HepG2 (cell line): Measurements from ENCODE around the gene JMJD7. TPM values are rescaled to one million over a fixed set of nuclear protein-coding genes. Genes with fewer than 3 reads are reported as not detected.

ENCODE experiments used
- ATAC-seq: fragments of 200-7000 bp; cut with Tn5 transposase; 3 replicates; pipeline ENCODE4 v1.9.1; 2020; ENCODE audit warnings: mild to moderate bottlenecking, moderate library complexity
- BruUV-seq: library from RNA; stranded (reverse); fragments of 400-500 nt; replicated peaks from 2 replicates; lab custom pipeline; 2021; lab: Mats Ljungman, UMichigan
- CTCF ChIA-PET: fragments of 300-600 bp; formaldehyde crosslinking; extraction: SDS; loops from one replicate; lab custom pipeline; 2021; ENCODE audit warnings: low total read pairs, inconsistent platforms, low intra/inter-chr PET ratio; lab: Yijun Ruan, JAX
- POLR2A ChIA-PET: fragments of 350-600 bp; sonication (Branson Sonifier 250); formaldehyde crosslinking; loops from one replicate; lab custom pipeline; 2020; ENCODE audit warnings: antibody characterized with exemption, inconsistent platforms; lab: Yijun Ruan, JAX
- DNase-seq: peaks from one replicate; pipeline ENCODE4 v3.0.0-alpha.2; 2015; ENCODE audit warnings: low spot score
- FAIRE-seq: peaks from 3 replicates; lab custom pipeline; 2011; peaks lifted over from hg19 to GRCh38; lab: Jason Lieb, UNC
- H2AFZ ChIP-seq: one replicate; pipeline ENCODE4 v1.6.1; 2011; ENCODE audit warnings: low read length, inconsistent platforms
- H3K27ac ChIP-seq: fragments of 300-600 bp; 3 replicates; pipeline ENCODE4 v1.8.0; 2011; ENCODE audit warnings: mixed run types, mild to moderate bottlenecking, mixed read lengths, low read length, inconsistent platforms; ENCODE audit not compliant: insufficient read depth; ENCODE audit errors: extremely low read length
- H3K27me3 ChIP-seq, 2 experiments: fragments of 200-600 bp in 1 of 2; 2 replicates in 1 of 2; 3 replicates in 1 of 2; pipeline versions ENCODE4 v1.6.0 to v1.8.0; 2011; ENCODE audit warnings: low read length in 2 of 2, mild to moderate bottlenecking in 2 of 2, moderate library complexity in 2 of 2, inconsistent platforms in 1 of 2; ENCODE audit not compliant: insufficient read depth in 2 of 2, control insufficient read depth in 1 of 2
- H3K36me3 ChIP-seq, 2 experiments: fragments of 200-600 bp in 1 of 2; replicated peaks in 1 of 2; 2 replicates in 1 of 2; 3 replicates in 1 of 2; pipeline versions ENCODE4 v1.5.1 to v1.8.0; 2011; ENCODE audit warnings: low read length in 2 of 2, inconsistent platforms in 1 of 2; ENCODE audit not compliant: insufficient read depth in 2 of 2, control insufficient read depth in 1 of 2
- H3K4me1 ChIP-seq: 2 replicates; pipeline ENCODE4 v1.5.1; 2012; ENCODE audit warnings: low read length, inconsistent platforms; ENCODE audit not compliant: insufficient read depth
- H3K4me2 ChIP-seq: 2 replicates; pipeline ENCODE4 v1.6.0; 2011; ENCODE audit warnings: low read depth, low read length, inconsistent platforms
- H3K4me3 ChIP-seq, 3 experiments: fragments of 200-600 bp in 1 of 3; sonication (generic), shearing (Covaris generic) in 1 of 3; replicated peaks in 1 of 3; 2 replicates each; pipeline ENCODE4 v1.5.1; 2011 to 2016; ENCODE audit warnings: low read length in 3 of 3, inconsistent platforms in 2 of 3, low read depth in 2 of 3, mild to moderate bottlenecking in 2 of 3, control low read depth in 1 of 3, mixed read lengths in 1 of 3; ENCODE audit not compliant: insufficient read depth in 1 of 3
- H3K79me2 ChIP-seq: one replicate; pipeline ENCODE4 v1.6.1; 2011; ENCODE audit warnings: low read length, inconsistent platforms; ENCODE audit not compliant: insufficient read depth
- H3K9ac ChIP-seq: 2 replicates; pipeline ENCODE4 v1.6.0; 2011; ENCODE audit warnings: mild to moderate bottlenecking, low read depth, low read length, inconsistent platforms; ENCODE audit not compliant: insufficient read depth
- H3K9me3 ChIP-seq: 2 replicates; pipeline ENCODE4 v1.5.1; 2012; ENCODE audit warnings: mild to moderate bottlenecking, low read length
- H4K20me1 ChIP-seq: 2 replicates; pipeline ENCODE4 v1.6.0; 2011; ENCODE audit warnings: inconsistent platforms, mild to moderate bottlenecking, low read length, moderate library complexity; ENCODE audit not compliant: insufficient read depth
- BHLHE40 ChIP-seq: IDR thresholded peaks from 2 replicates; pipeline ENCODE4 v1.6.1; 2011; ENCODE audit warnings: low read length, improper control_type of control experiment
- KDM6A ChIP-seq: IDR thresholded peaks from 2 replicates; pipeline ENCODE4 v1.6.1; 2016; ENCODE audit warnings: low read depth
- KLF16 ChIP-seq, 2 experiments: sonication (generic) in 1 of 2; formaldehyde crosslinking in 1 of 2; IDR thresholded peaks; 2 replicates each; pipeline versions ENCODE4 v1.6.1 to v1.8.0; 2016 to 2023; ENCODE audit warnings: missing genetic modification reagents in 2 of 2, missing compliant biosample characterization in 1 of 2
- MTF1 ChIP-seq: sonication (generic); formaldehyde crosslinking; IDR thresholded peaks from 2 replicates; pipeline ENCODE4 v1.5.0; 2020; ENCODE audit warnings: missing genetic modification reagents
- NR2F2 ChIP-seq: IDR thresholded peaks from 2 replicates; pipeline ENCODE4 v1.6.1; 2012; ENCODE audit warnings: low read depth, inconsistent platforms, borderline replicate concordance
- SP5 ChIP-seq: IDR thresholded peaks from 2 replicates; pipeline ENCODE4 v1.6.1; 2016; ENCODE audit warnings: low read depth, borderline replicate concordance
- SRY ChIP-seq: sonication (generic); formaldehyde crosslinking; IDR thresholded peaks from 2 replicates; pipeline ENCODE4 v1.8.0; 2022; ENCODE audit warnings: mild to moderate bottlenecking, missing genetic modification reagents
- TGIF2 ChIP-seq: IDR thresholded peaks from 2 replicates; pipeline ENCODE4 v1.6.1; 2016; ENCODE audit warnings: control low read depth, missing compliant biosample characterization
- ZEB1 ChIP-seq: IDR thresholded peaks from 2 replicates; pipeline ENCODE4 v1.6.1; 2012; ENCODE audit warnings: mild to moderate bottlenecking, low read depth, inconsistent platforms; ENCODE audit not compliant: insufficient replicate concordance
- ZMYM4 ChIP-seq: sonication (generic); formaldehyde crosslinking; IDR thresholded peaks from 2 replicates; pipeline ENCODE4 v1.8.1; 2023; ENCODE audit warnings: mild to moderate bottlenecking, missing genetic modification reagents
- ZNF264 ChIP-seq: sonication (generic); formaldehyde crosslinking; IDR thresholded peaks from 2 replicates; pipeline ENCODE4 v1.4.0; 2020; ENCODE audit warnings: missing genetic modification reagents
- ZNF329 ChIP-seq: sonication (generic); formaldehyde crosslinking; IDR thresholded peaks from 2 replicates; pipeline ENCODE4 v1.9.0; 2021; ENCODE audit warnings: low read depth, mild to moderate bottlenecking, missing genetic modification reagents
- ZNF432 ChIP-seq: sonication (generic); formaldehyde crosslinking; IDR thresholded peaks from 2 replicates; pipeline ENCODE4 v1.5.0; 2020; ENCODE audit warnings: missing genetic modification reagents, mild to moderate bottlenecking, borderline replicate concordance
- ZNF83 ChIP-seq: sonication (generic); formaldehyde crosslinking; IDR thresholded peaks from 2 replicates; pipeline ENCODE4 v1.4.0; 2020; ENCODE audit warnings: missing genetic modification reagents, mild to moderate bottlenecking, borderline replicate concordance
- WGBS: methylation state at CpG from one replicate; pipeline ENCODE4 v1.1.6; 2017; ENCODE audit warnings: low lambda C conversion rate; 5-methylcytosine and 5-hydroxymethylcytosine counted together
- in situ Hi-C: cut with HindIII; loops from 2 replicates; pipeline ENCODE4 v1.10.0; 2017; ENCODE audit warnings: low pct_unique_long_range_greater_than_20kb; ENCODE audit not compliant: extremely low pct_ligation_motif_present
- intact Hi-C: fragments of 100-400 bp; cut with micrococcal nuclease; formaldehyde crosslinking; loops from one replicate; pipeline ENCODE4 v1.10.0; 2022; ENCODE audit not compliant: unreplicated experiment
- polyA plus RNA-seq, 8 experiments: library from polyadenylated mRNA; depleted of rRNA in 3 of 8; stranded (reverse) in 7 of 8; unstranded in 1 of 8; fragments of >200 nt; fragmentation: Illumina TruSeq in 4 of 8; extraction: Trizol in 4 of 8; gene quantifications; 2 replicates each; pipeline versions ENCODE4 v1.2.1 to v1.2.3, GENCODE V29; 2011 to 2016; ENCODE audit warnings: low read depth in 4 of 8, missing spikeins in 1 of 8, mixed read lengths in 1 of 8; ENCODE audit not compliant: insufficient read depth in 1 of 8
- total RNA-seq, 5 experiments: library from RNA; depleted of rRNA; stranded (reverse); fragments of >200 nt; fragmentation: Illumina TruSeq; extraction: Trizol; gene quantifications; 2 replicates each; pipeline ENCODE4 v1.2.3, GENCODE V29; 2016; ENCODE audit warnings: low read depth in 1 of 5
- TF ChIP-seq, protein P1 (sequence below): sonication (generic); formaldehyde crosslinking; conservative IDR thresholded peaks from 2 replicates; pipeline ENCODE4 v1.5.0; 2020; ENCODE audit warnings: missing genetic modification reagents
- TF ChIP-seq, protein P2 (sequence below): sonication (generic); formaldehyde crosslinking; IDR thresholded peaks from 2 replicates; pipeline ENCODE4 v1.4.0; 2020; ENCODE audit warnings: missing genetic modification reagents

JMJD7 gene
- total and polyA plus RNA-seq, 2 of the 13 experiments (the other 11 are each of a cell fraction or from before 2014, with no cell fraction given): 6.4 to 7.1 TPM

DNA sequence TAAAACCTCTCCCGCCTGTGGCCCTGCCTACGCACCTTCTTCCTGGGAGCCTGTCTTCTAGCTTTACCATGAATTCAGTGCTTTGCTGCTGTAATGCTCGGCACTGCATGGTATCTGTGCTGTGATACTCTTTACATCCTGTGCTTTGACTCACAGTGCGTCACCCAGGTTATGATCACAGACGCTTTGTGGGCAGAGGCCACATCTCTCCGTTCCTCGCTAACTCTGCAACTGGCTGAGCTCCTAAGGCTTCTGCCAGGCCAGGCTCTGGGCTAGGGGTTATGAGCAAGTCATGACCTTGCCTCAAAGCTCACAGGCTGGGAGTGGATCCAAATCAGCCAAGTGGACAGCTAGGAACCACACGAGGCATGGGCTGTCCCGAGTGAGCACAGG is 42.8 kb downstream of the JMJD7 start:
- Histone ChIP-seq H3K36me3 (no peaks in the 10 kb centered on the region), H3K4me1 (peaks cover 20% of the 10 kb centered on the region), H4K20me1 (no peaks in the 10 kb centered on the region), H3K9ac (no peak overlapping the region), H3K27me3 (peaks cover 11 to 80% of the 10 kb centered on the region in 2 experiments), H3K79me2 (no peaks in the 10 kb centered on the region), H3K27ac (no peak overlapping the region), H2AFZ (no peak overlapping the region), H3K4me3 (no peak overlapping the region), H3K4me2 (no peak overlapping the region), H3K9me3 (no peaks in the 10 kb centered on the region)
- DNase-seq (no peak), ATAC-seq (no peak), FAIRE-seq (no peak)
- WGBS: 46% methylated on average over 7 of the region's 9 CpGs
- intact Hi-C loops (no loop called here), in situ Hi-C loops (no loop called here)
- ChIA-PET POLR2A (no interaction called here), CTCF (no interaction called here)
- BruUV-seq: no TSS peak
- TF ChIP-seq KDM6A (CRISPR knock-in tag) (no peak), ZNF83 (CRISPR knock-in tag) (no peak), SRY (CRISPR knock-in tag) (no peak), BHLHE40 (no peak), ZNF264 (no peak), MTF1 (CRISPR knock-in tag) (no peak), KLF16 (CRISPR knock-in tag; IDR thresholded peaks at IDR 0.05) (no peak), ZEB1 (no peak), TGIF2 (no peak), SP5 (CRISPR knock-in tag) (no peak), NR2F2 (no peak), ZNF432 (CRISPR knock-in tag) (no peak), ZMYM4 (CRISPR knock-in tag) (no peak), ZNF329 (CRISPR knock-in tag) (no peak)
- TF ChIP-seq, protein P1, sequence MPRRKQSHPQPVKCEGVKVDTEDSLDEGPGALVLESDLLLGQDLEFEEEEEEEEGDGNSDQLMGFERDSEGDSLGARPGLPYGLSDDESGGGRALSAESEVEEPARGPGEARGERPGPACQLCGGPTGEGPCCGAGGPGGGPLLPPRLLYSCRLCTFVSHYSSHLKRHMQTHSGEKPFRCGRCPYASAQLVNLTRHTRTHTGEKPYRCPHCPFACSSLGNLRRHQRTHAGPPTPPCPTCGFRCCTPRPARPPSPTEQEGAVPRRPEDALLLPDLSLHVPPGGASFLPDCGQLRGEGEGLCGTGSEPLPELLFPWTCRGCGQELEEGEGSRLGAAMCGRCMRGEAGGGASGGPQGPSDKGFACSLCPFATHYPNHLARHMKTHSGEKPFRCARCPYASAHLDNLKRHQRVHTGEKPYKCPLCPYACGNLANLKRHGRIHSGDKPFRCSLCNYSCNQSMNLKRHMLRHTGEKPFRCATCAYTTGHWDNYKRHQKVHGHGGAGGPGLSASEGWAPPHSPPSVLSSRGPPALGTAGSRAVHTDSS (CRISPR knock-in tag): no peak
- TF ChIP-seq, protein P2, sequence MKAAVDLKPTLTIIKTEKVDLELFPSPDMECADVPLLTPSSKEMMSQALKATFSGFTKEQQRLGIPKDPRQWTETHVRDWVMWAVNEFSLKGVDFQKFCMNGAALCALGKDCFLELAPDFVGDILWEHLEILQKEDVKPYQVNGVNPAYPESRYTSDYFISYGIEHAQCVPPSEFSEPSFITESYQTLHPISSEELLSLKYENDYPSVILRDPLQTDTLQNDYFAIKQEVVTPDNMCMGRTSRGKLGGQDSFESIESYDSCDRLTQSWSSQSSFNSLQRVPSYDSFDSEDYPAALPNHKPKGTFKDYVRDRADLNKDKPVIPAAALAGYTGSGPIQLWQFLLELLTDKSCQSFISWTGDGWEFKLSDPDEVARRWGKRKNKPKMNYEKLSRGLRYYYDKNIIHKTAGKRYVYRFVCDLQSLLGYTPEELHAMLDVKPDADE (CRISPR knock-in tag): no peak
